ENCODE data around the gene RUNX3.
"Not testable (repeated sequence)": the region's sequence is repeated elsewhere in the genome, so short reads cannot be mapped to it uniquely, and the experiment has no call there.

The RUNX3 gene

GRCh38 chr1:24899581-24900485, 30.2 kb downstream of the RUNX3 start:
- no peak for DNase-seq

- no peak for DNase-seq
These were observed 31.1 kb downstream of the RUNX3 start for GRCh38 chr1:24898909-24899439.

GRCh38 chr1:24898152-24898908, 31.7 kb downstream of the RUNX3 start:
- no peak for DNase-seq

GRCh38 chr1:24897263-24898151, 32.6 kb downstream of the RUNX3 start:
- no peak for DNase-seq

- no peak for DNase-seq
These were observed 33.3 kb downstream of the RUNX3 start for GRCh38 chr1:24896596-24897262.

GRCh38 chr1:24896176-24896575, 33.9 kb downstream of the RUNX3 start:
- DNase-seq = no peak

GRCh38 chr1:24895511-24895910, 34.6 kb downstream of the RUNX3 start:
- no peak for DNase-seq

- DNase-seq = no peak
These were observed 36.1 kb downstream of the RUNX3 start for GRCh38 chr1:24894002-24894401.

GRCh38 chr1:24893431-24893830, 36.6 kb downstream of the RUNX3 start:
- no peak for DNase-seq

GRCh38 chr1:24892188-24893153, 37.6 kb downstream of the RUNX3 start:
- DNase-seq = no peak

GRCh38 chr1:24891367-24891766, 38.7 kb downstream of the RUNX3 start:
- DNase-seq = not testable (repeated sequence)

GRCh38 chr1:24890887-24891286, 39.2 kb downstream of the RUNX3 start:
- no peak for DNase-seq

GRCh38 chr1:24888971-24889676, 41.0 kb downstream of the RUNX3 start:
- no peak for DNase-seq

- no peak for DNase-seq
These were observed 41.8 kb downstream of the RUNX3 start for GRCh38 chr1:24888061-24888970.

- DNase-seq = no peak
These were observed 43.8 kb downstream of the RUNX3 start for GRCh38 chr1:24886241-24886640.

GRCh38 chr1:24884751-24885150, 45.3 kb downstream of the RUNX3 start:
- DNase-seq = no peak

GRCh38 chr1:24881034-24881433, 49.0 kb downstream of the RUNX3 start:
- no peak for DNase-seq

- DNase-seq = no peak
These were observed 51.0 kb downstream of the RUNX3 start for GRCh38 chr1:24878775-24879742.
